Upper lobe of left lung (tissue), 6 donors: ENCODE data around the gene THBS2. TPM values are rescaled to one million over a fixed set of nuclear protein-coding genes. Genes with fewer than 3 reads are reported as not detected.
A peak's percentile ranks its signal among the peaks of the same experiment; 100 is the strongest.

Experiments used
- ATAC-seq, 2 donors: fragments of 200-7000 bp; cut with Tn5 transposase; one replicate each; pipeline ENCODE4 v1.9.1; 2022; ENCODE audit warnings: mild to moderate bottlenecking in 2 of 2, moderate library complexity in 2 of 2; ENCODE audit not compliant: low FRiP score in 2 of 2
- DNase-seq, 2 donors: peaks; one replicate each; pipeline ENCODE4 v3.0.0-alpha.2; 2019 to 2020
- H3K27ac ChIP-seq, 4 donors: fragments of 200-600 bp; sonication (generic); one replicate each; pipeline ENCODE4 v1.5.1; 2016 to 2019
- H3K27me3 ChIP-seq, 4 donors: fragments of 200-600 bp; sonication (generic); one replicate each; pipeline ENCODE4 v1.5.1; 2017 to 2019
- H3K36me3 ChIP-seq, 4 donors: fragments of 200-600 bp; sonication (generic); one replicate each; pipeline ENCODE4 v1.5.1; 2016 to 2019
- H3K4me1 ChIP-seq, 4 donors: fragments of 200-600 bp; sonication (generic); one replicate each; pipeline ENCODE4 v1.5.1; 2018 to 2019
- H3K4me3 ChIP-seq, 4 donors: fragments of 200-600 bp; sonication (generic); one replicate each; pipeline ENCODE4 v1.5.1; 2017 to 2019; ENCODE audit warnings: mild to moderate bottlenecking in 2 of 4, moderate library complexity in 1 of 4
- H3K9me3 ChIP-seq, 4 donors: fragments of 200-600 bp; sonication (generic); one replicate each; pipeline ENCODE4 v1.5.1; 2018 to 2019
- EP300 ChIP-seq, 4 donors: sonication (generic); formaldehyde crosslinking; IDR thresholded peaks; one replicate each; pipeline ENCODE4 v1.5.1; 2017; ENCODE audit warnings: antibody characterized with exemption in 4 of 4, control low read depth in 2 of 4
- POLR2A ChIP-seq, 4 donors: fragments of 450-650 bp; IDR thresholded peaks; one replicate each; pipeline ENCODE4 v1.5.1; 2016 to 2017; ENCODE audit warnings: antibody characterized with exemption in 4 of 4, mild to moderate bottlenecking in 2 of 4
- POLR2AphosphoS5 ChIP-seq, 2 donors: sonication (generic); formaldehyde crosslinking; IDR thresholded peaks; one replicate each; pipeline ENCODE4 v1.5.1; 2017; ENCODE audit warnings: antibody characterized with exemption in 2 of 2
- WGBS, 2 donors: methylation state at CpG; one replicate each; pipeline ENCODE4 v1.1.5; 2017 to 2018; 5-methylcytosine and 5-hydroxymethylcytosine counted together
- total RNA-seq, 6 donors: library from RNA; depleted of rRNA in 4 of 6; stranded (reverse); fragments of >200 nt in 4 of 6; gene quantifications; one replicate each; pipeline versions ENCODE4 v1.1.0 to v1.2.1, GENCODE V29; 2016 to 2021
- TF ChIP-seq, protein P1 (sequence below), 6 experiments: fragments of 450-650 bp in 4 of 6; fragments of 200-600 bp in 2 of 6; sonication (generic) in 2 of 6; IDR thresholded peaks; one replicate each; pipeline ENCODE4 v1.5.1; 2016 to 2019; ENCODE audit warnings: antibody characterized with exemption in 6 of 6
- donor health status: DM: no; HTN: no; CAD: no; lungs with moderate emphysema.
- donor health status: DM: no; HTN: yes; CAD: no; lungs with severe emphysema.

The THBS2 gene
- total RNA-seq, 6 donors from 2014 or later: 5.3 to 43.2 (median 17.3) TPM

DNA sequence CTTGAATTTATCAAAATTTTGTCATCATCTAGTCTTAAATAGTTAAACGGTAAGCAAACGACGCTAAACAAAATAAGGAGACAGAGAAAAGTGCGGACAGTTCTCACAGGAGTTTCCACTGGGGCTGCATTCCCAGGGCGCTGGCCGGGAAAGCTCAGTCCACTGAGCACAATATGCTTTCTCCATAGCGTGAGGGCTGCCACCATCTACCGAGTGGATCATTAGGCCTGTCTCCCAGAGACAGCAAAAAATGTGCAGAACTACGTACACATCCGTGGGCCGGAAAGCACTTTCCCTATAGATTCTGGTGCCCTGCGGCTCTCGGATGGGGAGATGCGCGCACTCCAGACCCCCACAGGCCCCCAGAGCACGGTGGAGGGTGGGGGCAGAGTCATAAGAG lies 84.9 kb downstream of the THBS2 start:
- ATAC-seq: no peak
- Histone ChIP-seq H3K4me3 (no peak overlapping the region), H3K27ac (no peak overlapping the region), H3K9me3 (no peaks in the 10 kb centered on the region), H3K36me3 (no peaks in the 10 kb centered on the region), H3K27me3 (no peaks in the 10 kb centered on the region), H3K4me1 (no peaks in the 10 kb centered on the region)
- WGBS, 2 donors: 85 to 91% methylated on average over 15 to 16 of the region's 16 CpGs
- DNase-seq: no peak
- TF ChIP-seq EP300 (IDR thresholded peaks at IDR 0.05) (no peak), POLR2A (IDR thresholded peaks at IDR 0.05) (no peak), POLR2AphosphoS5 (IDR thresholded peaks at IDR 0.05) (no peak)
- TF ChIP-seq, protein P1, sequence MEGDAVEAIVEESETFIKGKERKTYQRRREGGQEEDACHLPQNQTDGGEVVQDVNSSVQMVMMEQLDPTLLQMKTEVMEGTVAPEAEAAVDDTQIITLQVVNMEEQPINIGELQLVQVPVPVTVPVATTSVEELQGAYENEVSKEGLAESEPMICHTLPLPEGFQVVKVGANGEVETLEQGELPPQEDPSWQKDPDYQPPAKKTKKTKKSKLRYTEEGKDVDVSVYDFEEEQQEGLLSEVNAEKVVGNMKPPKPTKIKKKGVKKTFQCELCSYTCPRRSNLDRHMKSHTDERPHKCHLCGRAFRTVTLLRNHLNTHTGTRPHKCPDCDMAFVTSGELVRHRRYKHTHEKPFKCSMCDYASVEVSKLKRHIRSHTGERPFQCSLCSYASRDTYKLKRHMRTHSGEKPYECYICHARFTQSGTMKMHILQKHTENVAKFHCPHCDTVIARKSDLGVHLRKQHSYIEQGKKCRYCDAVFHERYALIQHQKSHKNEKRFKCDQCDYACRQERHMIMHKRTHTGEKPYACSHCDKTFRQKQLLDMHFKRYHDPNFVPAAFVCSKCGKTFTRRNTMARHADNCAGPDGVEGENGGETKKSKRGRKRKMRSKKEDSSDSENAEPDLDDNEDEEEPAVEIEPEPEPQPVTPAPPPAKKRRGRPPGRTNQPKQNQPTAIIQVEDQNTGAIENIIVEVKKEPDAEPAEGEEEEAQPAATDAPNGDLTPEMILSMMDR (IDR thresholded peaks at IDR 0.05): no peak

DNA sequence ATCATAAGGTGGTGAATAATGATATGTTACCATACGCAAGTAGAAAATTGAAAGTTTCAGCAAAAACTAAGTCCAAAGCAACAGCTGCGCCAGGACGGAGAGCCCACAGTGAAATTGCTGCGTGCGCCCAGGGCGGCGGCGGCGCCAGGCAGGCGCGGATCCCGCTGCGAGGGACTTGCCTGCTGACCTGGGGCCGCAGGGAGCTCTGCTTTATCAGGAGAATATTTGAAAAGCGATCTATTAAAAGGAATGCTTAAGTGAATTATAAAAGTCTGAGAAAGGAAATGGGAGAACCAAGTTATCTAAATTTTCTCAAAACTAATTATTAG lies 85.4 kb downstream of the THBS2 start:
- Histone ChIP-seq H3K27ac (no peak overlapping the region), H3K9me3 (no peaks in the 10 kb centered on the region), H3K4me1 (peaks cover 0 to 3% (median 0%) of the 10 kb centered on the region in 4 donors), H3K27me3 (no peaks in the 10 kb centered on the region), H3K4me3 (no peak overlapping the region), H3K36me3 (no peaks in the 10 kb centered on the region)
- no peak for TF ChIP-seq EP300 (IDR thresholded peaks at IDR 0.05)
- TF ChIP-seq, protein P1 (IDR thresholded peaks at IDR 0.05): no peak
- no peak for TF ChIP-seq POLR2AphosphoS5 (IDR thresholded peaks at IDR 0.05)
- TF ChIP-seq POLR2A (IDR thresholded peaks at IDR 0.05): no peak
- DNase-seq: no peak
- 91 to 94% methylated on average over 15 of the region's 15 CpGs for WGBS, 2 donors
- peak in 1 of 2 donors; percentile 9 for ATAC-seq

DNA sequence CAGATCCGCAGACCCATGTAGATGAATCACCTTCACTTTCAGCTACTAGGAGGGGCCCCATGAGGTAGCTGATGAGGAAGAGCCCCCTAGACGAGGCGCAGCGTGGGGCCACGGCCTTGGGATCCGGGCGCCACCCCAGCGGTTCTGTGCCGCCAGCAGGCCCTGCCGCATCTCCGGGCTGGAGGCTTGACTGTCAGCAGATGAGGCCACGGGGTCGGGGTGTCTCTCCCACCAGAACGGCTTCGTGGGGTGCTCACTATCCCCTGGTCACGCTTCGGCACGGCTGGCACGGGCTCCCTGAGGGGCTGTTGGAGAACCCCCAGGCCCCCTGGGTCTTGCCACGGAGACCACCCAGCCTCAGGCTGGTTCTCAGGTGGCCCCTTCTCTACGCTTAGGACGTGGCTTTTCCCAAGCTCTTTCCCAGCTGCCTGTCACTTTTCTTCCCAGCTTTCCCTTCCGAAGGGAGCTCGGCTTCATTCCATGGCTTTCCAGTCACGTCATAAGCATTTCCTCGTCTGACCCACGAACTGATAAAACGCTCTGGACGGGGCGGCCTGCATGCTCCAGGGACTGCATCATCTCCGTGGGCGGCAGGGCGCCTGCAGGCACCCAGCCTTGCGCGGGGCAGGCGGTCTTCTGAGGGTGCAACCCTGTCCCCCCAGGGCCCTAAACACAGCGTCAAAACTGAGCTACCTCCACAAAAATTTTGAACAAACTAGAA lies 85.9 kb downstream of the THBS2 start:
- no peaks in the 10 kb centered on the region for H3K27me3 ChIP-seq
- H3K4me1 ChIP-seq: peaks cover 0 to 6% (median under 1%) of the 10 kb centered on the region in 4 donors
- no peaks in the 10 kb centered on the region for H3K36me3 ChIP-seq
- H3K9me3 ChIP-seq: no peaks in the 10 kb centered on the region
- no peak for TF ChIP-seq EP300 (IDR thresholded peaks at IDR 0.05)
- TF ChIP-seq POLR2AphosphoS5 (IDR thresholded peaks at IDR 0.05): no peak
- TF ChIP-seq, protein P1 (IDR thresholded peaks at IDR 0.05): no peak
- TF ChIP-seq POLR2A (IDR thresholded peaks at IDR 0.05): no peak
- WGBS, 2 donors: 75 to 88% methylated on average over 24 to 26 of the region's 37 CpGs
- peak overlapping the region in 2 of 4 donors; percentile 43 to 53 for H3K27ac ChIP-seq
- no peak overlapping the region for H3K4me3 ChIP-seq
- ATAC-seq (peak in 1 of 2 donors; percentile 78), DNase-seq (no peak)

DNA sequence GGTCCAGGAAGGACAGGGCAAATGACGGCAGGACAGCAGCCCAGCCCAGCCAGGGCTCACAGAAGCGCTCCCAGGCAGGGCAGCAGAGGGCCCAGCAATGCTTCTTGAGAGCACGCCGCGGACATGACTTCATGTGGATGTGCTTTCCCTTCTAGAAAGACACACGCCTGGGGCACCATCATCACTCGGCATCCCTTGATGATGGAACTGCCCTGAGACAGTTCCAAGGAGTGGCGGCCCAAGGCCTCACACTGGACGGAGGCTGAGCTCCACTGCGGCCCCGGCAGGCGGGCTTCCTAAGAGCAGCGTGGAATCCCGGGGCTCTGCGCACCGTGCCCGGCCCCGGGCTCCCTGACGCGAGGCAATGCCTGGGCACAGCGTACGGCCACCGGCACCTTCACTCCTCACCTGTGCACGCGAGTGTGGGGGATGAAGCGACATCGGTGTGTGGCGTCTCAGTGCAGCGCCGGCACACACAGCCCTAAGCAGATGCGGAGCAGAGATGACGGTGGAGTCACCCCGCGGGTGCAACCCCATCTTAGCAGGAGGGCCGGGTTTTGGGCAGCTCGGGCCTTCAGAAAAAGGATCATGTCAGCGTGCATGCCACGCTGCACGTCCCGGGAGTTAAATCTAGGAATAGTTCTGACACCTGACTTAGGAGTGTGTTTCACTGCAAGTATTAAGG lies 86.6 kb downstream of the THBS2 start:
- peaks cover 0 to 6% (median 2%) of the 10 kb centered on the region in 4 donors for H3K4me1 ChIP-seq
- DNase-seq (no peak), ATAC-seq (no peak)
- no peaks in the 10 kb centered on the region for H3K9me3 ChIP-seq
- no peaks in the 10 kb centered on the region for H3K36me3 ChIP-seq
- no peak overlapping the region for H3K27ac ChIP-seq
- WGBS, 2 donors: 94 to 95% methylated on average over 17 to 39 of the region's 40 CpGs
- TF ChIP-seq POLR2AphosphoS5 (IDR thresholded peaks at IDR 0.05): no peak
- no peak for TF ChIP-seq POLR2A (IDR thresholded peaks at IDR 0.05)
- no peak for TF ChIP-seq EP300 (IDR thresholded peaks at IDR 0.05)
- TF ChIP-seq, protein P1 (IDR thresholded peaks at IDR 0.05): no peak
- no peak overlapping the region for H3K4me3 ChIP-seq
- no peaks in the 10 kb centered on the region for H3K27me3 ChIP-seq
